ENCODE measurements around the gene BEST2.

BEST2 gene

DNA sequence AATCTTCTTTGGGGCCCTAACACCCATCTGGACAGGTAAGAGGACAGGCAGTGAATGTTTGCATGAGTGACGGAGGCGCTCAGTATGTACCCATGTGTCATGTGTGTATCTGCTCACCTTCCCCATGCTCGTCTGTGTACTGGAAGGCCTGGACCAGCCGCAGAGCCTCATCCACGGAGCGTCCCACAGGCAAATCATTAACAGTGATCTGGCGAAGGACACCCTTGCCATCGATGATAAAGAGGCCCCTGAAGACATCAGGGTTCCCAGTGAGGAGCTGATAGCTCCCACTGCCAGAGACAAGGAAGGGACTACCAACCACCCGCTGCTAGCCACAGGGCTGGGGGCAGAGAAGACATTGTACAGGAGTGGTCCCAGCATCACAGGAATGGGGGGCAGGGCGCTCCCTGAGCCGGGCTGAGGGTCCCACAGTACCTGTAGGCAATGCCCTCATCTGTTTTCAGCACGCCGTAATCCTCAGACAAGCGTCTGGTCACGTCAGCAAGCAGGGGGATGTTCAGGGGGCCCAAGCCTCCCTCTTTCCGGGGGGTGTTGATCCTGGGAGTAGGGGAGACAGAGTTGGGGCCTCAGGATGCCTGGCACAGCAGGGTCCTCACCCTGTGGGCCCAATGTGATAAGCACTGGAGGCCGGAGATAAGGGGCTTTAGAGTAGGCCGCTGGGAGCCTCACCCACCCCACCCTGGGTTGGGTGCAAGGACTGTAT is 48.3 kb downstream of the BEST2 start:
- peaks cover 16% of the 10 kb centered on the region for H3K36me3 ChIP-seq (replicated peaks; ENCODE audit: low read depth, low read length)
- no peaks in the 10 kb centered on the region for H3K27me3 ChIP-seq (ENCODE audit: low read depth, low read length)
- H3K79me2 ChIP-seq (ENCODE audit: low read length), result peaks cover 29% of the 10 kb centered on the region
- TF ChIP-seq, protein P1, sequence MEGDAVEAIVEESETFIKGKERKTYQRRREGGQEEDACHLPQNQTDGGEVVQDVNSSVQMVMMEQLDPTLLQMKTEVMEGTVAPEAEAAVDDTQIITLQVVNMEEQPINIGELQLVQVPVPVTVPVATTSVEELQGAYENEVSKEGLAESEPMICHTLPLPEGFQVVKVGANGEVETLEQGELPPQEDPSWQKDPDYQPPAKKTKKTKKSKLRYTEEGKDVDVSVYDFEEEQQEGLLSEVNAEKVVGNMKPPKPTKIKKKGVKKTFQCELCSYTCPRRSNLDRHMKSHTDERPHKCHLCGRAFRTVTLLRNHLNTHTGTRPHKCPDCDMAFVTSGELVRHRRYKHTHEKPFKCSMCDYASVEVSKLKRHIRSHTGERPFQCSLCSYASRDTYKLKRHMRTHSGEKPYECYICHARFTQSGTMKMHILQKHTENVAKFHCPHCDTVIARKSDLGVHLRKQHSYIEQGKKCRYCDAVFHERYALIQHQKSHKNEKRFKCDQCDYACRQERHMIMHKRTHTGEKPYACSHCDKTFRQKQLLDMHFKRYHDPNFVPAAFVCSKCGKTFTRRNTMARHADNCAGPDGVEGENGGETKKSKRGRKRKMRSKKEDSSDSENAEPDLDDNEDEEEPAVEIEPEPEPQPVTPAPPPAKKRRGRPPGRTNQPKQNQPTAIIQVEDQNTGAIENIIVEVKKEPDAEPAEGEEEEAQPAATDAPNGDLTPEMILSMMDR (IDR thresholded peaks at IDR 0.05; ENCODE audit: low read depth, low read length), result no peak
- no peak for TF ChIP-seq EZH2phosphoT487 (IDR thresholded peaks at IDR 0.05; ENCODE audit: low read depth)
- peak overlapping the region; percentile 91 for H3K4me3 ChIP-seq (ENCODE audit: low read length)
- no peak overlapping the region for H2AFZ ChIP-seq (ENCODE audit: low read depth, low read length)
- no peaks in the 10 kb centered on the region for H3K9me3 ChIP-seq (ENCODE audit: insufficient read depth, low read length)
- H3K9ac ChIP-seq (ENCODE audit: low read length), result peak overlapping the region; percentile 96
- no peaks in the 10 kb centered on the region for H4K20me1 ChIP-seq (ENCODE audit: insufficient read depth, low read length)
- peak overlapping the region; percentile 92 for H3K4me2 ChIP-seq (ENCODE audit: low read length)
- 0 out of 2 replicates have a peak overlapping the region, but pooled peaks have one; percentile 56 for H3K27ac ChIP-seq (ENCODE audit: low read length)
- H3K4me1 ChIP-seq (ENCODE audit: low read length), result peaks cover 32% of the 10 kb centered on the region

DNA sequence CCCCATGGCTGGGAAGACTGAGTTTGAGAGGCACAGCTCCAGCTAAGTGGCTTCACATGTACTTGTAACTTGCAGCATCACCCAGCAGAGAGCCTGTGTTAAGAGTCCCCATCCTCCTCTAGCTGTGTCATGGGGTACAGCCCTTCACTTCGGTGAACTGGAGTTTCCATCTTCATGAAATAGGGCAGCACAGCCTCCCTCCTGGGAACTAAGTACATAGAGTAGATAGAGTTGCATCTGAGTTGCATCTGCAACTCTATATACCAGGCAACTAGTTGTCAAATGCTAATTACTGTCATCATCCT is 48.8 kb downstream of the BEST2 start:
- H3K27ac ChIP-seq (ENCODE audit: low read length), result peak overlapping the region; percentile 56

DNA sequence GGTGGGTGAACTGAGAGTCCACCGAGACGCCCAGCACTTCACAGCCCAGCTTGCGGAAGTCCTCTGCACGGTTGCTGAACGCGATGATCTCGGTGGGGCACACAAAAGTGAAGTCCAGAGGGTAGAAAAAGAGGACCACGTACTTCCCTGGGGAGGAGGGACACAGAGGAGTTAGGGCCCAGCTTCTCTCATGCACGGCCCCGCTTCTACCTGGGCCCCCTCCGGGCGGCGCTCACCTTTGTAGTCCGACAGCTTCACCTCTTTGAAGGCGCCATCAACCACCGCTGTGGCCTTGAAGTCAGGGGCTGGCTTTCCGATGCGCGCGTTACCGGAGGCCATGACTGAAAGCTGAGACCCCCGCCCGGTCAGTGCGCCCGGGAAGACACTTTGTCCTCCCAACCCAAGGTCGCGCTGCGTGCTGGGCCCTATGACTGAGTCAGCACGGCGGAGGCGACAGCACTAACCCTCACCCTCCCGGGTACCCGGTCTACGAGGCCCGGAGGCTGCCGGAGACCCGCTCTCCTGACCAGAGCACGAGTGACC is 49.4 kb downstream of the BEST2 start:
- Histone ChIP-seq H3K4me2 (ENCODE audit: low read length) (peak overlapping the region; percentile 92), H2AFZ (ENCODE audit: low read depth, low read length) (peak overlapping the region; percentile 62; the same call in 1 of the 2 replicates), H3K4me1 (ENCODE audit: low read length) (peaks cover 26% of the 10 kb centered on the region), H3K36me3 (replicated peaks; ENCODE audit: low read depth, low read length) (peaks cover 16% of the 10 kb centered on the region), H3K9ac (ENCODE audit: low read length) (peak overlapping the region; percentile 96), H3K27ac (ENCODE audit: low read length) (peak overlapping the region; percentile 56), H3K79me2 (ENCODE audit: low read length) (peaks cover 23% of the 10 kb centered on the region), H3K9me3 (ENCODE audit: insufficient read depth, low read length) (no peaks in the 10 kb centered on the region), H4K20me1 (ENCODE audit: insufficient read depth, low read length) (no peaks in the 10 kb centered on the region), H3K27me3 (ENCODE audit: low read depth, low read length) (no peaks in the 10 kb centered on the region), H3K4me3 (ENCODE audit: low read length) (peak overlapping the region; percentile 91)
- no peak for TF ChIP-seq EZH2phosphoT487 (IDR thresholded peaks at IDR 0.05; ENCODE audit: low read depth)
- TF ChIP-seq, protein P1 (IDR thresholded peaks at IDR 0.05; ENCODE audit: low read depth, low read length), result peak; percentile 22; the same call in 1 of the 2 replicates

More for the DNA sequence above, 48.8 kb downstream of the BEST2 start:
- Histone ChIP-seq H3K4me3 (ENCODE audit: low read length) (peak overlapping the region; percentile 91), H3K9me3 (ENCODE audit: insufficient read depth, low read length) (no peaks in the 10 kb centered on the region), H3K36me3 (replicated peaks; ENCODE audit: low read depth, low read length) (peaks cover 16% of the 10 kb centered on the region), H2AFZ (ENCODE audit: low read depth, low read length) (no peak overlapping the region), H3K4me1 (ENCODE audit: low read length) (peaks cover 28% of the 10 kb centered on the region), H3K27me3 (ENCODE audit: low read depth, low read length) (no peaks in the 10 kb centered on the region), H3K79me2 (ENCODE audit: low read length) (peaks cover 25% of the 10 kb centered on the region), H4K20me1 (ENCODE audit: insufficient read depth, low read length) (no peaks in the 10 kb centered on the region), H3K9ac (ENCODE audit: low read length) (peak overlapping the region; percentile 96), H3K4me2 (ENCODE audit: low read length) (peak overlapping the region; percentile 92)
- TF ChIP-seq, protein P1 (IDR thresholded peaks at IDR 0.05; ENCODE audit: low read depth, low read length), result no peak
- TF ChIP-seq EZH2phosphoT487 (IDR thresholded peaks at IDR 0.05; ENCODE audit: low read depth), result no peak

DNA sequence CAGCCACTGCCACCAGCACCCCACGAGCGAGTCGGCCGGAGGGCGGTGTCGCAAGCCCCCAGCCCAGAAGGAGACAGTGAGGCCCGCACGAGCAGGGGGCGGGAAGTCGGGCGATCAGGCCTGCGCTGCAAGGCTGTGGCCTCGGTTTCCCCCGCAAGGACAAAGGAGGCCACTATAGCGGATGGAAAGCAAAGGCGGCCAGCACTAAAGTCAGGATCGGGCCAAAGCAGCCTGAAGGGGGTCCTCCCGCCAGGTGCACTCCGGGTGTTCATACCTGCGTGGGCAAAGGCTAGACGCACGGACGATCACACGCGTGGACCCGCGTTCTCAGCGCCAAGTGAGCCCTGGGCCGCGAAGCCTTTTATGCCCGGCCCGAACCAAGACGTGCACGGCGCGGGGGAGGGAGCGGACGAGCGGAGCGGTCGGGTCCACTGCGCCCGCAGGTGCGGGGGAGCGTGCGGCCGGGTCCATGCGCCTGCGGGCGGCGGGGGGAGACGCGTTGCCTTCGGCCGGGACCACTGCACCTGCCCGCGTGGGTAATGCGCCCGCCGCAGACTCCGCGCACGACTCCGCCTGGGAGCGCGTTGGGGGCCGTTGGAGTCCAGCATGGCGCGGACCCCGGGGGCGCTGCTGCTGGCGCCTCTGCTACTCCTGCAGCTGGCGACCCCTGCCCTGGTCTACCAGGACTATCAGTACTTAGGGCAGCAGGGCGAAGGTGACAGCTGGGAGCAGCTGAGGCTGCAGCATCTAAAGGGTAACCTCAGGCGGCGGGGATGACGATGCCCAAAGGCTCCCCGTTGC is 50.1 kb downstream of the BEST2 start, which contains the start of the genes PRDX2 and THSD8:
Gene PRDX2, minus strand, starts transcription at position 335 of the 801 bp plus-strand sequence. CDS start 539 bp downstream, outside the sequence.
Gene THSD8, plus strand, starts transcription at position 604 of the 801 bp plus-strand sequence. Its CDS starts 3 bp downstream, at position 607.
- Histone ChIP-seq H3K4me1 (ENCODE audit: low read length) (peaks cover 21% of the 10 kb centered on the region), H3K9me3 (ENCODE audit: insufficient read depth, low read length) (no peaks in the 10 kb centered on the region), H3K79me2 (ENCODE audit: low read length) (peaks cover 24% of the 10 kb centered on the region), H3K27ac (ENCODE audit: low read length) (peak within 1 kb of the TSS; percentile 56), H3K4me2 (ENCODE audit: low read length) (peak within 1 kb of the TSS; percentile 92), H3K27me3 (ENCODE audit: low read depth, low read length) (no peaks in the 10 kb centered on the region), H3K4me3 (ENCODE audit: low read length) (peak within 1 kb of the TSS; percentile 91), H2AFZ (ENCODE audit: low read depth, low read length) (peak within 1 kb of the TSS; percentile 86), H3K36me3 (replicated peaks; ENCODE audit: low read depth, low read length) (peaks cover 16% of the 10 kb centered on the region), H3K9ac (ENCODE audit: low read length) (peak within 1 kb of the TSS; percentile 96), H4K20me1 (ENCODE audit: insufficient read depth, low read length) (no peaks in the 10 kb centered on the region)
- no peak for TF ChIP-seq EZH2phosphoT487 (IDR thresholded peaks at IDR 0.05; ENCODE audit: low read depth)
- TF ChIP-seq, protein P1 (IDR thresholded peaks at IDR 0.05; ENCODE audit: low read depth, low read length), result 0 out of 2 replicates have a peak, but pooled peaks have one; percentile 17

Measured in OCI-LY3 (cell line).